Psoas muscle (tissue), 8 donors: ENCODE results near the gene PTPN3. TPM values are rescaled to one million over a fixed set of nuclear protein-coding genes. Genes with fewer than 3 reads are reported as not detected.

Experiments used
- ATAC-seq, 4 donors: fragments of 200-7000 bp; cut with Tn5 transposase; one replicate each; pipeline ENCODE4 v1.9.1; 2020; ENCODE audit warnings: moderate library complexity in 3 of 4, mild to moderate bottlenecking in 2 of 4
- DNase-seq, 2 donors: peaks; one replicate each; pipeline ENCODE4 v3.0.0-alpha.2; 2020
- H3K27ac ChIP-seq: fragments of 200-600 bp; one replicate; pipeline ENCODE4 v1.8.0; 2022
- H3K27me3 ChIP-seq, 3 donors: fragments of 200-600 bp in 1 of 3; one replicate each; pipeline versions ENCODE4 v1.6.1 to v1.8.0; 2013 to 2022; ENCODE audit warnings: low read length in 2 of 3, mild to moderate bottlenecking in 2 of 3, moderate library complexity in 1 of 3; ENCODE audit not compliant: insufficient read depth in 3 of 3
- H3K36me3 ChIP-seq, 2 donors: fragments of 200-600 bp in 1 of 2; one replicate each; pipeline versions ENCODE4 v1.6.1 to v1.8.0; 2013 to 2022; ENCODE audit warnings: low read depth in 1 of 2, mild to moderate bottlenecking in 1 of 2, moderate library complexity in 1 of 2; ENCODE audit not compliant: insufficient read depth in 1 of 2
- H3K4me1 ChIP-seq: fragments of 200-600 bp; one replicate; pipeline ENCODE4 v1.8.0; 2022
- H3K4me3 ChIP-seq: fragments of 200-600 bp; one replicate; pipeline ENCODE4 v1.8.0; 2022; ENCODE audit warnings: mild to moderate bottlenecking
- H3K9me3 ChIP-seq: fragments of 200-600 bp; one replicate; pipeline ENCODE4 v1.8.0; 2022
- WGBS, 3 donors: extraction: QIAGEN DNeasy Blood & Tissue Kit; methylation state at CpG; one replicate each; pipeline versions ENCODE4 v1.1.6 to v1.1.7; 2013; 5-methylcytosine and 5-hydroxymethylcytosine counted together
- intact Hi-C, 2 donors: fragments of 100-400 bp; cut with DNase I; formaldehyde crosslinking; loops; one replicate each; pipeline versions ENCODE4 v1.11.0 to v1.14.2; 2022
- polyA plus RNA-seq, 3 donors: library from polyadenylated mRNA; stranded (reverse); fragments of 200-250 nt; gene quantifications; one replicate each; pipeline ENCODE4 v1.2.3, GENCODE V29; 2013
- total RNA-seq, 4 donors: library from RNA; stranded (reverse); fragmentation: NEBNext Ultra II Directional in 2 of 4; extraction: Animal tissue kit (Norgen Biotek cat#: 25700) in 2 of 4; gene quantifications; one replicate each; pipeline versions ENCODE4 v1.2.1 to v1.2.4, GENCODE V29; 2021 to 2023
- TF ChIP-seq, protein P1 (sequence below): fragments of 200-600 bp; IDR thresholded peaks from one replicate; pipeline ENCODE4 v1.8.0; 2022; ENCODE audit warnings: antibody characterized with exemption
- donor health status: healthy with polysubstance abuse.
- donor health status: DM: no; HTN: no; CAD: no; lungs with moderate emphysema.
- donor health status: Bipolar disorder and iron deficiency.
- donor health status: healthy.
- donor health status: DM: yes; HTN: yes; CAD: no.
- donor health status: DM: no; HTN: no; CAD: no.
- donor health status: DM: no; HTN: no; CAD: no.
- donor health status: DM: yes; HTN: yes; CAD: no.

PTPN3 gene
- total and polyA plus RNA-seq, 7 donors, result 8.8 to 130 (median 46.5) TPM

DNA sequence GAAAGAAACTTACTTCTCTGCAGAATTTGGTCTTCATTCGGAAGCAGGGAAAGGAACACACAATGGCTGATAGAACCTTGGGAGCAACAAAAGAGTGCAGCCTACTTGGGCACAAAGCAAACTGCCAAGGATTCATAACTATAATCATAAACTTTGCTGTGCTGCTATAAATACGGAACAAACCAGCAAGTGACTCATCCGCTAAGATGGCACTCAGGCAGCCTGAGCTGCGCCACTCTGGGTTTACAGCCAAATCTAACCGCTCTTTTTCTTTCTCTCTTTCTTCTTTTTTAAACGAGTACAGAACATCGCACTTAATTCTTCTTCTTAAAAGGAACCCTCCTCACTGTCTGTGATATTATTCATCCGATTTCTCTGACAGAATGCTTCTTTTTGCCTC is 81.1 kb downstream of the PTPN3 start:
- DNase-seq, result no peak
- Histone ChIP-seq H3K27me3 (no peaks in the 10 kb centered on the region), H3K4me1 (peaks cover 71% of the 10 kb centered on the region), H3K27ac (peak overlapping the region; percentile 92), H3K4me3 (peak overlapping the region; percentile 65), H3K9me3 (no peaks in the 10 kb centered on the region), H3K36me3 (no peaks in the 10 kb centered on the region)
- TF ChIP-seq, protein P1, sequence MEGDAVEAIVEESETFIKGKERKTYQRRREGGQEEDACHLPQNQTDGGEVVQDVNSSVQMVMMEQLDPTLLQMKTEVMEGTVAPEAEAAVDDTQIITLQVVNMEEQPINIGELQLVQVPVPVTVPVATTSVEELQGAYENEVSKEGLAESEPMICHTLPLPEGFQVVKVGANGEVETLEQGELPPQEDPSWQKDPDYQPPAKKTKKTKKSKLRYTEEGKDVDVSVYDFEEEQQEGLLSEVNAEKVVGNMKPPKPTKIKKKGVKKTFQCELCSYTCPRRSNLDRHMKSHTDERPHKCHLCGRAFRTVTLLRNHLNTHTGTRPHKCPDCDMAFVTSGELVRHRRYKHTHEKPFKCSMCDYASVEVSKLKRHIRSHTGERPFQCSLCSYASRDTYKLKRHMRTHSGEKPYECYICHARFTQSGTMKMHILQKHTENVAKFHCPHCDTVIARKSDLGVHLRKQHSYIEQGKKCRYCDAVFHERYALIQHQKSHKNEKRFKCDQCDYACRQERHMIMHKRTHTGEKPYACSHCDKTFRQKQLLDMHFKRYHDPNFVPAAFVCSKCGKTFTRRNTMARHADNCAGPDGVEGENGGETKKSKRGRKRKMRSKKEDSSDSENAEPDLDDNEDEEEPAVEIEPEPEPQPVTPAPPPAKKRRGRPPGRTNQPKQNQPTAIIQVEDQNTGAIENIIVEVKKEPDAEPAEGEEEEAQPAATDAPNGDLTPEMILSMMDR, result no peak
- peak; percentile 72 to 84 (median 78) for ATAC-seq
- WGBS, 3 donors, result 42 to 62% (median 44%) methylated on average over 8 of the region's 8 CpGs
- intact Hi-C loops, result loop anchor here in 1 of 2 donors (10.0 kb wide), 1 partner anchor 172 kb away; no protein-coding TSS in a partner anchor

DNA sequence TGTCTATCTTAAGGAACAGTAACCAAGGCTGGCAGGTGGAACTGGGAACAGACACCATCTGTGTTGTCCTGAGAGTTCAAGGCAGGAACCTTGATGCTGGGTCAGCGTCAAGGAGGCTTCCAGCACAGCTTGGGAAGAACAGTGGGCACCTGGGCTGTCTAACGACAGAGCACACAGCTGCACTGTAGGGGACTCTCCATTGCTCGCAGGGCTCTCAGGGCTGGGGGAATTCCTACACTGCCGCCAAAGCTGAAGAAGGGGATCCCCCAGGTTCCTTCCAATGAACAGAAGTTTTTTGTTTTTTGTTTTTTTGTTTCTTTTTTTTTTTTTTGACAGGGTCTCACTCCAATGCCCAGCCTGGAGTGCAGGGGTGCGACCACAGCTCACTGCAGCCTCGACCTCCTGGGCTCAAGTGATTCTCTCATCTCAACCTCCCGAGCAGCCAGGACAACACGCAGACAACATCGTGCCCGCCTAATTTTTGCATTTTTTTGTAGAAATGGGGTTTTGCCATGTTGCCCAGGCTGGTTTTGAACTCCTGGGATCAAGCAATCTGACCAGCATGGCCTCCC is 81.9 kb downstream of the PTPN3 start:
- Histone ChIP-seq H3K27ac (peak overlapping the region; percentile 92), H3K36me3 (no peaks in the 10 kb centered on the region), H3K4me1 (peaks cover 71% of the 10 kb centered on the region), H3K4me3 (peak overlapping the region; percentile 65), H3K9me3 (no peaks in the 10 kb centered on the region), H3K27me3 (no peaks in the 10 kb centered on the region)
- ATAC-seq (no peak), DNase-seq (no peak)
- TF ChIP-seq, protein P1, result no peak
- WGBS, 3 donors, result 68 to 76% (median 70%) methylated on average over 10 of the region's 10 CpGs
- intact Hi-C loops, result loop anchor here in 1 of 2 donors (10.0 kb wide), 1 partner anchor 171 kb away; no protein-coding TSS in a partner anchor

DNA sequence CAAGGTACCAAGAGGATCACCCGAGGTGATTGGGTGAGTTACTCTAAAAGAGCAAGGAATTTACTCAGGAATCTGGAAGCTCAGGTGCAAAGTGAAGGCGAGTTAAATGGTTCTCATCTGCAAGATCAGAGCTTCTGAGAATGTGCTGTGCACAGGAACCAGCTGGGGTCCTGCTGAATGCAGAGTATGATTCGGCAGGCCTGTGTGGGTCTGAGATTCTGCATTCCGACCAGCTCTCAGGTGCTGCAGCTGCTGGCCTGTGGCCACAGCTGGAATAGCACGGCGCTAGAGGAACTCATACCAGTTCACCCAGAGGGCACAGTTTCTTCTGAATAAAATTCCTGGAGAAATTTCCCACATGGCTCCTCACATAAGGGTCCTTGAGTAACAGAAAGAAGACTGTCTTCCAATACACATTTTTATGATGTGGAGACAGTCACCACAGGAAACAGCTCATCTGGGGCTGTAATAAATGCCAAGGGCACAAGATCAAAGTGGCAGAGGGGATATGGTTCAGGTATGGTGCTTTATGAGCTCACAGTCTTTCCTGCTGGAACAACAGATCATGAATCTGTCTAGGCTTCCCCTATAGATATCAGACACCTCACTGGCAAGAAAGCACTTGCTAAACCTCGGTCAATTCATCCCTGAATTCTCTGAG is 83.9 kb downstream of the PTPN3 start:
- Histone ChIP-seq H3K9me3 (no peaks in the 10 kb centered on the region), H3K36me3 (peaks cover 0 to 13% of the 10 kb centered on the region in 2 donors), H3K27me3 (no peaks in the 10 kb centered on the region), H3K4me3 (no peak overlapping the region), H3K27ac (no peak overlapping the region), H3K4me1 (peaks cover 60% of the 10 kb centered on the region)
- TF ChIP-seq, protein P1, result no peak
- 32 to 44% (median 33%) methylated on average over 7 of the region's 7 CpGs for WGBS, 3 donors
- ATAC-seq, result no peak
- intact Hi-C loops, result loop anchor here in 1 of 2 donors (10.0 kb wide), 1 partner anchor 169 kb away; no protein-coding TSS in a partner anchor
- DNase-seq, result no peak

DNA sequence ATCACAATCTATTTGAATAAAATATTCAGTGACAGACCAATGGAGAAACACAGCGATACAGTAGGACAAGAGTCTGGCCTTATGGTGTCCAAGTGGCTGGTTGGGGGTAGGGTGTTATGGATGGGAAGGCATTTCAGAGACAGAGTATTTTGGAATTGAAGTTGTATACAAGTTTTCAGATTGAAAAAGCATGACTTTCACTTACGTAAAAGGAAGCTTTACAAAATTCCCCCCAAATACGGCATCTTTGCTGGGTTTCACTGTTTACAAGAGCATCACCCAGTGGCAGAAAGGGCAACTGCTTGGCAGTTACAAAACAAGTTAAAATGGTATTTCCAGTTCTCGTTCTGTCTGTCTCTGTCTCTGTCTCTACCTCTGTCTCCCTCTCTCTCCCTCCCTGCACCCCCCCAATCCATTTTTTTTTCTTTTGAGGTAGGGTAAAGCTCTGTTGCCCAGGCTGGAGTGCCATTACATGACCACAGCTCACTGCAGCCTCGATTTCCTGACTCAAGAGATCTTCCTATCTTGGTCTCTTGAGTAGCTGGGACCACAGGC is 86.2 kb downstream of the PTPN3 start:
- no peak overlapping the region for H3K4me3 ChIP-seq
- H3K4me1 ChIP-seq, result peaks cover 41% of the 10 kb centered on the region
- 52 to 63% (median 55%) methylated on average over 5 of the region's 5 CpGs for WGBS, 3 donors
- H3K27ac ChIP-seq, result peak overlapping the region; percentile 46
- no peak for DNase-seq
- no peaks in the 10 kb centered on the region for H3K9me3 ChIP-seq
- H3K27me3 ChIP-seq, result no peaks in the 10 kb centered on the region
- intact Hi-C loops, result loop anchor here in 1 of 2 donors (10.0 kb wide), 1 partner anchor 167 kb away; no protein-coding TSS in a partner anchor
- peaks cover 0 to 36% of the 10 kb centered on the region in 2 donors for H3K36me3 ChIP-seq
- ATAC-seq, result peak; percentile 13 to 63 (median 39)
- TF ChIP-seq, protein P1, result peak; percentile 54
